Measurements from ENCODE around the gene APBA3. TPM values are rescaled to one million over a fixed set of nuclear protein-coding genes. Genes with fewer than 3 reads are reported as not detected.

Gene APBA3
- total RNA-seq, 2 experiments from 2014 or later: 38.2 to 41.8 TPM

Other genes starting within 250 kb of the APBA3 start
- gene TEKTIP1, start 222.5 kb downstream of the APBA3 start, total RNA-seq: 1 to 10 TPM; 1.1 to 1.8 TPM
- gene MFSD12, start 204.1 kb downstream of the APBA3 start, total RNA-seq: 10 to 100 TPM; 50.6 to 54.2 TPM
- 10 to 100 TPM; 68.1 to 78.5 TPM for gene HMG20B, start 188.7 kb downstream of the APBA3 start, total RNA-seq
- gene GIPC3, start 176.2 kb downstream of the APBA3 start, total RNA-seq: under 1 TPM; 0.19 to 0.26 TPM
- gene TBXA2R, start 154.8 kb downstream of the APBA3 start, total RNA-seq: under 1 TPM; 0.31 to 0.36 TPM
- 10 to 100 TPM; 25.2 to 27.2 TPM for gene CACTIN, start 134.9 kb downstream of the APBA3 start, total RNA-seq
- gene PIP5K1C, start 61.2 kb downstream of the APBA3 start, total RNA-seq: 10 to 100 TPM; 14.7 to 15.7 TPM
- 1 to 10 TPM; 3.1 to 3.7 TPM for gene TJP3, start 53.3 kb downstream of the APBA3 start, total RNA-seq
- 10 to 100 TPM; 63.2 to 65.2 TPM for gene MRPL54, start 990 bp upstream of the APBA3 start, total RNA-seq
- gene RAX2, start 10.5 kb upstream of the APBA3 start, total RNA-seq: not detected
- 10 to 100 TPM; 24.4 to 25.2 TPM for gene MATK, start 24.7 kb upstream of the APBA3 start, total RNA-seq
- gene ZFR2, start 107.3 kb upstream of the APBA3 start, total RNA-seq: under 1 TPM; 0.33 to 0.58 TPM
- gene ATCAY, start 119.0 kb upstream of the APBA3 start, total RNA-seq: not detected
- not detected for gene NMRK2, start 171.4 kb upstream of the APBA3 start, total RNA-seq
- gene DAPK3, start 209.4 kb upstream of the APBA3 start, total RNA-seq: 10 to 100 TPM; 32.4 to 33.3 TPM
- gene EEF2, start 223.8 kb upstream of the APBA3 start, total RNA-seq: 1,000 to 10,000 TPM; 3,113 to 3,225 TPM
- 10 to 100 TPM; 22.5 to 24.4 TPM for gene PIAS4, start 246.0 kb upstream of the APBA3 start, total RNA-seq